Midbrain (tissue), 1 donor: ENCODE measurements around the gene TBRG1.
"Not testable (repeated sequence)": the region's sequence is repeated elsewhere in the genome, so short reads cannot be mapped to it uniquely, and the experiment has no call there.

Source experiments
- DNase-seq: peaks from one replicate; lab custom pipeline; 2025; lab: John Stamatoyannopoulos, UW

The TBRG1 gene, protein sequence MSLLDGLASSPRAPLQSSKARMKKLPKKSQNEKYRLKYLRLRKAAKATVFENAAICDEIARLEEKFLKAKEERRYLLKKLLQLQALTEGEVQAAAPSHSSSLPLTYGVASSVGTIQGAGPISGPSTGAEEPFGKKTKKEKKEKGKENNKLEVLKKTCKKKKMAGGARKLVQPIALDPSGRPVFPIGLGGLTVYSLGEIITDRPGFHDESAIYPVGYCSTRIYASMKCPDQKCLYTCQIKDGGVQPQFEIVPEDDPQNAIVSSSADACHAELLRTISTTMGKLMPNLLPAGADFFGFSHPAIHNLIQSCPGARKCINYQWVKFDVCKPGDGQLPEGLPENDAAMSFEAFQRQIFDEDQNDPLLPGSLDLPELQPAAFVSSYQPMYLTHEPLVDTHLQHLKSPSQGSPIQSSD

DNA sequence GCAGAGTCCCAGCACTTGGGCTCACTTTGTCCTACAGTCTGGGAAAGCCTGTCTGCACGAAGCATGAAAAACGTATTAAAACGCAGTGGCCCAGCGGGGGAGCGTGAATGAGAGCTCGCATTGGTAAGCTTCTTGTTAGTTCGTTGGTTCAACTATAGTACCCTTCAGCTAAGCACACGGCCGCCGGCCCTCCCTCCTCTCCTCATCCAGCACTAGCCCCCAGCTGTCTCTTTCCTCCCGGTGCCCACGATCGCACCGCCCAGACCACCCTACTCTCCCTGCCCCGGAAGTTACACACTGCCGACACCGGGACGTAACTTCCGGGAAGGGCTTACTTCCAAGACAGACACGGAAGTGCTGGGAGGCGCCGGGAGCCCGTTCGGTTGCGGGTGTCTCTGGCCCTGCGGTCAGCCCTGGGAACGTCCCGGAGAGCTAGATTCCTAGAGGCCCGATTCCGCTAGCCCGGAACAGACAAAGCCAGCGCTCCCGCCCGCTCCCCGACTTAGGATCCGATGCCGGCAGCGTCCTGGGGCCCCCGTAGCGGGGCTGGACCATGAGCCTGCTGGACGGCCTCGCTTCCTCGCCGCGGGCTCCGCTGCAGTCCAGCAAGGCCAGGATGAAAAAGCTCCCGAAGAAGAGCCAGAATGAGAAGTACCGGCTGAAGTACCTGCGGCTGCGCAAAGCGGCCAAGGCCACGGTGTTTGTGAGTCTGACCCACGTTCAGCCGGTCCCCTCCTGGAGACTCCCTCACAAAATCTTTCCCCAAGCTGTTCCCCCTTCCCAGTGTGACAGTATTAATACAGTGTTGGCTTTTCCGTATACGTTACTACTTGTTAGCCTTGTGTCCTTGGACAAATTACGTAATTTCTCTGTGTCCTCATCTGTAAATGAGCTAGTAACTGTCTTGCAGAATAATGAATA, at the start of gene TBRG1:
Gene TBRG1, plus strand, starts transcription at position 334 of the 921 bp plus-strand sequence. Its CDS starts 220 bp downstream, at position 554.
- DNase-seq = peak; percentile 93

- no peak for DNase-seq
Observed at GRCh38 chr11:124577716-124578427, 44.8 kb upstream of the TBRG1 start.

DNA sequence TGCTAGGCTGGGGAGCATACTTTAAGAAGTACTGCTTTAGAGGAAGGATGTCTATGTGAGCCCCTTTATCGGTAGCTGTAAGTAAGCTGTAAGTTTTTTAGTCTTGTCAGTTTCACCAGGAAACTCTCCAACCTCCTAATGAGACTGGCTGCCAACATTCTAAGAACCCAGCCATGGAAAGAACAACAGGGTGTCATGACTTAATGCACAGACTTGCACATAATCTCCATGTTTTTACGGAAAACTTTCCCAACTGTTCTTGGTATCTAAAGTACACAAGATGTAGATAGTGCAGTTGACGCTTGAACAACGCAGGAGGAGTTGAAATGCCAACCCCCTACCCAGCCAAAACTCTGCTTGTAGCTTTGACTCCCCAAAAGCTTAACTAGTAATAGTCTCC, 43.9 kb upstream of the TBRG1 start:
- DNase-seq = no peak

- no peak for DNase-seq
Observed at GRCh38 chr11:124581817-124582216, 40.8 kb upstream of the TBRG1 start.

DNA sequence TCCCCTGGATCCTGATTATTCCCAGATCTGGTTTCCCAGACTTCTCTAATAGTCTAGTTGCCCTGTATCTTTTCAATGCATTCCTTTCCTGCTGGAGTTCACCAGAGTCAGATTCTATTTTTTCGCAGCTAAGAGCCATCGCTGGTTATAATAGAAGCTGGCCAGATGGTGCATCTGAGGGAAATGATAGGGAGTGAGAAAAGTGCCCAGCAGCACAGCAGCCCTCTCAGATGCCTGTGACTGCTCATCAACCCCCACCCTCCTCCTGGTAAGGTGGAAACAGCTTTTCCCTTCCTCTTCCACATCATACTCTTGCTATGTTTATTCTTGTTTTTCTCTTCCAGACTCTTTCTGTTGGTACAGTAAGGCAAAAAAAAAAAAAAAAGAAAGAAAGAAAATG, 40.1 kb upstream of the TBRG1 start:
- DNase-seq = no peak

GRCh38 chr11:124583781-124584180, 38.9 kb upstream of the TBRG1 start:
- DNase-seq = no peak

DNA sequence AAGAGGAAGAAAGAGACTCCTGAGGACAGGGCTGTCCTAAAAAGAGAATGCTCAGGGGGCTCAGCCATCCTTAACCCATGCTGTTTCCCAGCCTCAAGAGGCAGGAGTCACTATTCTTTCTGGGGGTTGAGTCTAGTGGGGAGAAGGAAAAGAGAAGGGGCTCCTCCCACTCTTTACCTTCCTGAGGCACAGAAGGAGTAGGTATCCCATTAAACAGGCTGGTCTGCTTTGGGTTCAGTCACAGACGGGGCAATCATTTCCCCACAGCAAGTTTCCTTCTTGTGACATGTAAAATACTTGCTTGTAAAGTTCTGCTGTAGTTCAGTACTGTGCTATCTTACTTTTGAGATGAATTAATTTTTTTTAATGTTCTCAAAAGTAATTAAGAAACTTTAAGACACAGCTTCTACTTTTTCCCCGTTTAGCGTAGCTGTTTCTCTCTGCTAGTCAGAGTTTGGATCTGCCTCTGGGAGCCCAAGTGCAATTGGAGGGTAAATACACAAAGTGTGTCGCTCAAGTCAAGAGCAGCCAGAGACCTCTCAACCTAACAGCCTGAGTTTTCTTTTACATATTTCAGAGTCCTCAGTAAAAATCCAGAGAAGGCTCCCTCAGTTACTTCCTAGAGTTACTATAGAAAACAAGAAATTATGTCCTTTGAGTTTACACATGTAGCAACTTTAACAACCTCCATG, 37.8 kb upstream of the TBRG1 start:
- no peak for DNase-seq

DNA sequence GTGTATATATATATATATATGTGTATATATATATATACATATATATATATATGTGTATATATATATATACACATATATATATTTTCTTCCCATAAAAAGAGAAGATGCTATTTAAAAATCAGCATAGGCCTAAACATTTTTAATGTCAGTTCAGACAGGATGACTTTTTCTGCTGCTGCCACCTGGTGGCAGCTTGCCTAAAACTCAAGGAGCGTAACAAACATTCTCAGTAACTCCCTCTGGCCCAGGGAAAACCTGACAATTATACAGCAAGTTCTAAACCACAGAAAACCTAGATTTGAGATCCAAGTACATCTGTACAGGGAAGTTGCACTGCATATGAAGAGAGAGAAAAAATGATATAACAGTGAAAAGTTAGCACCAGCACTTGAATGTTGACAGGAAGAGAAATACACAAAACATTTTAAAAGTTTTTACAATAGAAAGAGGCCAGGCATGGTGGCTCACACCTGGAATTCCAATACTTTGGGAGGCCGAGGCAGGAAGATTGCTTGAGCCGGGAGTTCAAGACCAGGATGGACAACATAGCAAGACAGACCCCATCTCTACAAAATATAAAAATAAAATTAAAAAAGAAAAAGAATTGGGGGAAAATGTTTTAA, 36.3 kb upstream of the TBRG1 start:
- DNase-seq = peak; percentile 57

DNA sequence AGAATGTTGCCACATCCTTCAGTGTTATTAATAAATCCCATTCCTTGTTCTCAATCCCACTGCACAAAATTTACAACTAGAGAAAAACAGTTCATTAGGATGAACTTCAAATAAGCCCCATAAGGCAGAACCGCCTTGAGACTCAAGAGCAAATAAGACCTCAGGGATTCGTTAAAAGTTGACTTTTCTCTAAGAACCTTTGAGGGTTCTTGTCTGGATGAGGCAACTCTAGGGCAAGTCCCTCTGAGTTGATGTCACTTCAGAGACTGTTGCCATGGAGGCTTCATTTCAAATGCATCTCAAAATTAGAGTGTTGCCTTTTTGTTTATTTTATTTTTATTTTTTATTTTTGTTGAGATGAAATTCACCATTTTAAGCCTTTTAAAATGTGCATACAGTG, 31.2 kb upstream of the TBRG1 start:
- no peak for DNase-seq

GRCh38 chr11:124592627-124593026, 30.0 kb upstream of the TBRG1 start:
- DNase-seq = no peak

DNA sequence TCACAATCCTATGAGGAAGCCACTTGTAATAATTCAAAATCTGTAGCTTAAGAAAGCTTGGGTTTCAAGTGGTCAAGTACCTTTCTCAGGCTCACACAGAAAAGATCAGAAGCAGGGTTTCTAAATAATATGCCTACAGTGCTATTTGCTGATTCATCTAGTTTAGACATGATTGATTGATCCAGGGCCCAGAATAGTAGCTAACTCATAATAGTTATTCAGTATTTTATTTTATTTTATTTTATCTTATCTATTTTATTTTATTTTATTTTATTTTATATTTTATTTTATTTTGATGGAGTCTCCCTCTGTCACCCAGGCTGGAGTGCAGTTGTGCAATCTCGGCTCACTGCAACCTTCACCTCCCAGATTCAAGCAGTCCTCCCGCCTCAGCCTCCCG, 27.4 kb upstream of the TBRG1 start:
- DNase-seq = no peak

DNA sequence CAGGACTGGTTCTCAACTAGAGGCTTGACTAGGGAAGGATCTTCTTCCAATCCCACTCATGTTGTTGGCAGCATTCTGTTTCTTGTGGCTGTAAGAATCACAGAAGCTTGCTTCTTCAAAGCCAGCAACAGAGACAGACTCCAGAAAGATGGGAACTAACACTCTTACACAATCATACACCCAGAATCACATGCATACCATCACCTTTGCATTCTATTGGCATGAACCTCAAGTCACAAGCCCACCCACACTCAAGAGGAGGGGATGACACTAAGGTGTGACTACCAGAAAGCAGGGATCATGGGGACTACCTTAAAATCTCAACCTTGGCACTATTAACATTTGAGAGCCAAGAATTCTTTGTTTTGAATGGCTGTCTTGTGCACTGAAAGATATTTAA, 25.0 kb upstream of the TBRG1 start:
- DNase-seq = no peak

DNA sequence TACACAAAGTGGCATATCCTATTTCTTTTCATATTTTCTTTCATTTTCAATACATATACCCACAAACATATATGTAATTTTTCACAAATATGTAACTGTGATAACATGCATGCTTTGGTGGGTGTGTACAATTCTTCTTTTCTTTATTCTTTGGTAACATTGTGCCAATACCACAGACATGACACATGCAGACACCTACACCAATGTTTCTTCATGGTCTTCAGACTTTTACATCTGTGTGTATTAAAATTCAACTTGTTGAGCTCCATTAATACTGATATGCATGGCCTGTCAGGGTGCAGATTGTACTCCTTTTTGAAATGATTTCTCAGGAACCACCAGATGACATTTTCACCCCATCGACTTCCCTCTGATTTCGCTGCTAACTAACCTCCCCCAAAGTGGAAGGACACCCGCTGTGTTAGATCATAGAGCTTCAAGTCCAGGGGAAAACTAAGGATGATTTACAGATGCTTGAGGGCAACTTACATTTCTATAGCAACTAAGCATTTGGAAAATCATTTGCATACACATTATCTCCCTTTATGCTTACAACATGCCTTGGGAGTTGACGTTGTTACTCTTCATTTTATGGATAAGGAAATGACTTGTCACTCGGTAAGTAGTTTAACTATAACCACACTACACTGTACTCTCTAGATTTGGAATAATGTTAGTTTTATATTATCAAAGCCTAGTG, 21.9 kb upstream of the TBRG1 start:
- no peak for DNase-seq

DNA sequence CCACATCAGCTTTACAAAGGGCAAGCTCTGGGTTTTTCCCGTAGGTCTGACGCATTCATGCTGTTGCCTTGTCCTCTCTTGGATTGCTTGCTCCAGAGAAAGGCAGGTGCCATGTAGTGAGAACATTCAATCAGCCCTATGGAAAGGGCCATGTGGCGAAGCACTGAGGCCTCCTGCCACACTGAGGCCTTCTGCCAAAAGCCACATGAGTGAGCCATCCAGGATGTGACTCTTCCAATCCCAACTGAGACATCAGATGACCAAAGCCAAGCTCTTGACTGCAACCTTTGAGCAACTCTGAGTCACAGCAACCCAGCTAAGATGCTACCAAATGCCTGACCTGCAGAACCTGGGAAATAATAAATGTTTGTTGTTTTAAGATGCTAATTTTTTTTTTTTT, 20.5 kb upstream of the TBRG1 start:
- no peak for DNase-seq

DNA sequence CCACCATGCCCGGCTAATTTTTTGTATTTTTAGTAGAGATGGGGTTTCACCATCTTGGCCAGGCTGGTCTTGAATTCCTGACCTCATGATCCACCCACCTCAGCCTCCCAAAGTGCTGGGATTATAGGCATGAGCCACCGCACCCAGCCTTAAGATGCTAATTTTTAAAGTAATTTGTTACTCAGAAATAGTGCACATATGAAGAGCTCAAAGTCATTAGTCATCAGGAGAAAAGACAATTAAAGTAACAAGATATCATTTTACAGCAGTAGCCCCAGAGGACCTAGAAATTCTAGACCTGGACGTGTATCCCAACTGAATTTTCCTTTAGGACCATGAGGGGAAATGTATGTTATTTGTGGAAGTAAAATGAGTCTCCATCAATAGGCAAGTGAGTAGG, 19.9 kb upstream of the TBRG1 start:
- not testable (repeated sequence) for DNase-seq

DNA sequence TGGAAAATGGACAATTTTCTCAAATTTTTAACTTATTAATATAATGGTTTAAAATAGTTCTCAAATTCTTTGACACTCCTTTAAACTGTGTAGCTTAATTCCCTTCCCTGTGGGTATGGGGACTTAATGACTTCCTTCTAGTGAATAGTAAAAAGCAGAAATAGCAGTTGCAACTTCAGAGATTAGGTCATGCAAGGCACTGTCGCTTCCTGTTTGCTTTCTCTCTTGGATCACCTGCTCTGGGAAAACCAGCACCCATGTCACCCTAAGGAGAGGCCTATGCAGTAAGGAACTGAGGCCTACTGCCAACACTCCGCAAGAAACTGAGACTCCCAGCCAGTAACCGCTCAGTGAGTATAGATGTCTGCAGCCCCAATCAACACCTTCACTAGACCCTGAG, 16.9 kb upstream of the TBRG1 start:
- DNase-seq = no peak

- no peak for DNase-seq
Observed at GRCh38 chr11:124608147-124608546, 14.5 kb upstream of the TBRG1 start.

- no peak for DNase-seq
Observed at GRCh38 chr11:124610295-124610694, 12.4 kb upstream of the TBRG1 start.

DNA sequence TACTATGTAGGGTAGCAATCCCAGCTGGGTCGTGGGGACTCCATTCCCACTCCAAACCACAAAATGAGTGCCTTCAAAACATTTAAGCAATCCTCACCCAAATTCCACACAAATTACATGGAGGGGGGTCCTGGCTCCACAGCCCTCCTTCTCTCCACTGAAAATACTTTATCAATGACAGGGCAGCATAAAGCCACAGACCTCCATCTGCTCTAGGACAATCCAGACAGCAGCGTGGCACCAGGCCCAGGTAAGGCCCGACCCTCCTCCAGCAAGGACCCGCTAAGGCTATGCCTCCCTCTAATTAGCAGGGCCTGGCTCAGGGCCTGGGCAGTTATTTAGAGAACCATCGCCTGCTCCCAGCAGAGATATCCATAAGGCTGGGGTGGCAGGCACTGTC, 11.6 kb upstream of the TBRG1 start, which contains the start of gene PANX3:
Gene PANX3, plus strand, starts transcription at position 365 of the 400 bp plus-strand sequence. CDS start 129 bp downstream, outside the sequence.
- DNase-seq = no peak

DNA sequence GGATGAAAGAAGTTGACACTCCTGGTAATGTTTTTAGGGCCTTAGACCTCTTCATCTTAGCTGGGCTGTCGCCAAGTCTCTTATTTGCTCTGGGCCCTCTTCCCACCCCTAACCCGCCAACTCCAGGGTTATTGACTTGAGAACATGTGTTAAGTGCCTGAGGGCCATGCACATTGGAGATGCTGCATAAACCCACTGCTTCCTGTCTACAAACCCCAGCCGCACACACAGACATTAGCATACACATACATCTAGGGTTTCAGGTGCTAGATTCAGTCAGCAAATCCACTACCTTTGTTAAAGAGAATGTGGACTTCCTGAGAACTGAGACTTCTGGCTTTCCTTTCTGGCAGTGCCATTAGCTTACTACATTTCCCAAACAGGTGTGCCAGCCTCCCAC, 10.6 kb upstream of the TBRG1 start:
- DNase-seq = no peak
